Measurements from ENCODE around the gene ABL1.

ABL1 gene

GRCh38 chr9:130886981-130887380, 51.9 kb downstream of the ABL1 start:
- no peak overlapping the region for H3K9ac ChIP-seq (ENCODE audit: low read length)
- H3F3A ChIP-seq (ENCODE audit: insufficient read depth), result no peaks in the 10 kb centered on the region
- H3K9me3 ChIP-seq (ENCODE audit: insufficient read depth, low read length), result no peaks in the 10 kb centered on the region
- no peaks in the 10 kb centered on the region for H3K79me2 ChIP-seq (ENCODE audit: insufficient read depth, low read length)
- H3K36me3 ChIP-seq (ENCODE audit: low read length), result no peaks in the 10 kb centered on the region
- no peaks in the 10 kb centered on the region for H3K27me3 ChIP-seq (ENCODE audit: low read length)
- H2AFZ ChIP-seq (ENCODE audit: low read depth, low read length, severe bottlenecking), result no peak overlapping the region
- H3K27ac ChIP-seq (ENCODE audit: low read depth, low read length), result no peak overlapping the region
- H3K4me2 ChIP-seq (ENCODE audit: low read depth, low read length, poor library complexity, severe bottlenecking), result no peak overlapping the region
- H3K4me3 ChIP-seq (ENCODE audit: insufficient read depth, low read length, poor library complexity, severe bottlenecking), result no peak overlapping the region
- no peak for TF ChIP-seq EZH2phosphoT487 (conservative IDR thresholded peaks at IDR 0.05; ENCODE audit: low read length)
- TF ChIP-seq, protein P1, sequence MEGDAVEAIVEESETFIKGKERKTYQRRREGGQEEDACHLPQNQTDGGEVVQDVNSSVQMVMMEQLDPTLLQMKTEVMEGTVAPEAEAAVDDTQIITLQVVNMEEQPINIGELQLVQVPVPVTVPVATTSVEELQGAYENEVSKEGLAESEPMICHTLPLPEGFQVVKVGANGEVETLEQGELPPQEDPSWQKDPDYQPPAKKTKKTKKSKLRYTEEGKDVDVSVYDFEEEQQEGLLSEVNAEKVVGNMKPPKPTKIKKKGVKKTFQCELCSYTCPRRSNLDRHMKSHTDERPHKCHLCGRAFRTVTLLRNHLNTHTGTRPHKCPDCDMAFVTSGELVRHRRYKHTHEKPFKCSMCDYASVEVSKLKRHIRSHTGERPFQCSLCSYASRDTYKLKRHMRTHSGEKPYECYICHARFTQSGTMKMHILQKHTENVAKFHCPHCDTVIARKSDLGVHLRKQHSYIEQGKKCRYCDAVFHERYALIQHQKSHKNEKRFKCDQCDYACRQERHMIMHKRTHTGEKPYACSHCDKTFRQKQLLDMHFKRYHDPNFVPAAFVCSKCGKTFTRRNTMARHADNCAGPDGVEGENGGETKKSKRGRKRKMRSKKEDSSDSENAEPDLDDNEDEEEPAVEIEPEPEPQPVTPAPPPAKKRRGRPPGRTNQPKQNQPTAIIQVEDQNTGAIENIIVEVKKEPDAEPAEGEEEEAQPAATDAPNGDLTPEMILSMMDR (IDR thresholded peaks at IDR 0.05; ENCODE audit: insufficient read depth, low read length, poor library complexity, severe bottlenecking), result no peak
- no peaks in the 10 kb centered on the region for H3K9me2 ChIP-seq (replicated peaks; ENCODE audit: insufficient read depth, low read length)
- no peaks in the 10 kb centered on the region for H4K20me1 ChIP-seq (ENCODE audit: low read depth, low read length)

DNA sequence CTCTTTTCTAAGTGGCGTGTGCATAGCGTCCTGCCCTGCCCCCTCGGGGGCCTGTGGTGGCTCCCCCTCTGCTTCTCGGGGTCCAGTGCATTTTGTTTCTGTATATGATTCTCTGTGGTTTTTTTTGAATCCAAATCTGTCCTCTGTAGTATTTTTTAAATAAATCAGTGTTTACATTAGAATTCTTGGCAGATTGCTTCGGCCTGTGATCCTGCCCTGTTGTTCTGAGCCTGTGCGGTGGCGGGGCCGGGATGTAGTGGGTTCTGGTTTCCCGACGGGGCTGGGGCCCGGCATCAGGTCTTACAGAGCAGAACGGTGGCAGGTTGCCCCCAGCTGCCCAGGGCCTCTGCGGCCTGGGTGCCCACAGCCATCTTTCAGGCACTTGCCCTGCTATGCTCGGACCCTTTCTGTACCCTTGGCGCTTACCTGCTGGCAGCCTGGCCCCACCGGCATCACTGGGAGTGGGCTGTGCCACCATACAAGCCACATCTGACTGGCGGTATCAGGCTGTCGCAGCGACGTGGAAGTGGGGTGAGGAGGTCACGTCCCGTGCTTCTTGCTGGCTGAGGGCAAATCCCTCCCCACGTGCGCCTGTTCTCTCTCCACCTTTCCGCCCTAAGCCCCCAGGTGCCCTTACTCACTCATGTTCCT, 52.6 kb downstream of the ABL1 start:
- H3K9me2 ChIP-seq (replicated peaks; ENCODE audit: insufficient read depth, low read length), result no peaks in the 10 kb centered on the region

DNA sequence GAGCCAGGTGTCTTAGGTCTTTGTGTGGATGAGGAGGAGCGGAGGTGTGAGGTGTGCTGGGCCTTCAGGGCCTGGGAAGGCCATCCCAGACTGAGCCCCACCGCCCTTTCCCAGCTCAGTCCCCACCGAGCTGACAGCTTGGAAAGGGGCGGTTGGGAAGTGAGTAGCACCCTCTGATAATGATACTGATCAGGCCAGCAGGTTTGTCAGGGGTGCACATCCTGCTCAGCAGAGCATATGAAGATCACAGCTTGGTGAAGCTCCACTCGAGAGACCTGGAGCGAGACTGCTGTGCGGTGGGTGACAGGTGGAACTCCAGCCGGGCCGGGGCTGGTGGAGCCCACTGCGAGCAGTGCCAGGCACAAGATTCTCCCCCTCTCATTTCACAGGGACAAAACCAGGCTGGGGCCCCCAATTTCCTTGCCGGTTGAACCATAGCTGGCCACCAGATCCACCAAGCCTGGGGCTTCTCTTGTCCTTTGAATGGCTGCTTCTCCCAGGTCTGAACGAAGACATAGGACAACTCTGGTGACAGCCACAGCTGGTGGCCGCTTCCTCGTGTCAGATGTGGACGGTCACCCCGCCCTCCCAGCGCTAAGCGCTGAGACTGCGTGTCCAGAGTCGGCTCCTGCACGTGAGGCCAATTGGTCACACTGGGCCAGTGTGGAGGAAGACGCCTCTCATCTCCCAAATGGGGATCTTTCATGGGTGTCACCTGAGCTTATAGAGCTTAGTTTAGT, 53.3 kb downstream of the ABL1 start:
- TF ChIP-seq, protein P1 (IDR thresholded peaks at IDR 0.05; ENCODE audit: insufficient read depth, low read length, poor library complexity, severe bottlenecking), result no peak
- no peak for TF ChIP-seq EZH2phosphoT487 (conservative IDR thresholded peaks at IDR 0.05; ENCODE audit: low read length)
- H3K9me3 ChIP-seq (ENCODE audit: insufficient read depth, low read length), result no peaks in the 10 kb centered on the region
- no peaks in the 10 kb centered on the region for H4K20me1 ChIP-seq (ENCODE audit: low read depth, low read length)
- H3K9me2 ChIP-seq (replicated peaks; ENCODE audit: insufficient read depth, low read length), result no peaks in the 10 kb centered on the region
- H3K4me3 ChIP-seq (ENCODE audit: insufficient read depth, low read length, poor library complexity, severe bottlenecking), result no peak overlapping the region
- H2AFZ ChIP-seq (ENCODE audit: low read depth, low read length, severe bottlenecking), result no peak overlapping the region
- no peak overlapping the region for H3K4me2 ChIP-seq (ENCODE audit: low read depth, low read length, poor library complexity, severe bottlenecking)
- H3K9ac ChIP-seq (ENCODE audit: low read length), result no peak overlapping the region
- H3K79me2 ChIP-seq (ENCODE audit: insufficient read depth, low read length), result no peaks in the 10 kb centered on the region
- no peak overlapping the region for H3K27ac ChIP-seq (ENCODE audit: low read depth, low read length)
- no peaks in the 10 kb centered on the region for H3K27me3 ChIP-seq (ENCODE audit: low read length)
- no peaks in the 10 kb centered on the region for H3K36me3 ChIP-seq (ENCODE audit: low read length)
- H3F3A ChIP-seq (ENCODE audit: insufficient read depth), result no peaks in the 10 kb centered on the region

More for the DNA sequence above, 52.6 kb downstream of the ABL1 start:
- Histone ChIP-seq H4K20me1 (ENCODE audit: low read depth, low read length) (no peaks in the 10 kb centered on the region), H3K9ac (ENCODE audit: low read length) (no peak overlapping the region), H3K36me3 (ENCODE audit: low read length) (no peaks in the 10 kb centered on the region), H3K4me3 (ENCODE audit: insufficient read depth, low read length, poor library complexity, severe bottlenecking) (no peak overlapping the region), H2AFZ (ENCODE audit: low read depth, low read length, severe bottlenecking) (no peak overlapping the region), H3K4me2 (ENCODE audit: low read depth, low read length, poor library complexity, severe bottlenecking) (no peak overlapping the region), H3K9me3 (ENCODE audit: insufficient read depth, low read length) (no peaks in the 10 kb centered on the region), H3F3A (ENCODE audit: insufficient read depth) (no peaks in the 10 kb centered on the region), H3K27me3 (ENCODE audit: low read length) (no peaks in the 10 kb centered on the region), H3K79me2 (ENCODE audit: insufficient read depth, low read length) (no peaks in the 10 kb centered on the region), H3K27ac (ENCODE audit: low read depth, low read length) (no peak overlapping the region)
- TF ChIP-seq EZH2phosphoT487 (conservative IDR thresholded peaks at IDR 0.05; ENCODE audit: low read length), result no peak

DNA sequence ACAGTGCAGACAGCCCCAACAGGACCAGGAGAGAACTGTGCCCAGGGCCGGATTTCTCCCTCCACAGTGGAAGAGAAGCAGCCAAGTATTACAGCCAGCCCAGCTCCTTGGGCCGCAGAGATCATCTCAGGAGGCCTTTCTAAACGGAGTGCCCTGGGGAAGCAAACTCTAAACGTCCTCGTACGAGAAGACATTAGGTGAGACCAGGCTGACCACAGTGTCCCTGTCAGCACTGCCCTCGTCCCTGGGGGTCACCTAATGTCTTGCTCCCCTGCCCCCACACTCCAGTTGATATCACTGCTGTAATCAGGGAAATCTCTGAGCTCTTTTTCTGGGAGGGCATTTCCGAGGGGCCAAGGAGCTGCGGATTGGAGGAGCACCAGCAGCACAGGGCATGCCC, 55.1 kb downstream of the ABL1 start:
- Histone ChIP-seq H4K20me1 (ENCODE audit: low read depth, low read length) (no peaks in the 10 kb centered on the region), H3K9me3 (ENCODE audit: insufficient read depth, low read length) (no peaks in the 10 kb centered on the region), H3K27ac (ENCODE audit: low read depth, low read length) (no peak overlapping the region), H3F3A (ENCODE audit: insufficient read depth) (no peaks in the 10 kb centered on the region), H3K36me3 (ENCODE audit: low read length) (no peaks in the 10 kb centered on the region), H2AFZ (ENCODE audit: low read depth, low read length, severe bottlenecking) (no peak overlapping the region), H3K27me3 (ENCODE audit: low read length) (no peaks in the 10 kb centered on the region), H3K4me3 (ENCODE audit: insufficient read depth, low read length, poor library complexity, severe bottlenecking) (no peak overlapping the region), H3K9me2 (replicated peaks; ENCODE audit: insufficient read depth, low read length) (no peaks in the 10 kb centered on the region), H3K79me2 (ENCODE audit: insufficient read depth, low read length) (no peaks in the 10 kb centered on the region), H3K4me2 (ENCODE audit: low read depth, low read length, poor library complexity, severe bottlenecking) (no peak overlapping the region), H3K9ac (ENCODE audit: low read length) (no peak overlapping the region)
- no peak for TF ChIP-seq EZH2phosphoT487 (conservative IDR thresholded peaks at IDR 0.05; ENCODE audit: low read length)
- TF ChIP-seq, protein P1 (IDR thresholded peaks at IDR 0.05; ENCODE audit: insufficient read depth, low read length, poor library complexity, severe bottlenecking), result no peak

All from SU-DHL-6 (cell line).